Activated gamma-delta T cell treated with anti-CD3 and anti-CD28 coated beads, Interleukin-2, amount 50 U/mL, for 16 hours (primary cell): ENCODE measurements around the gene GAL3ST1.
"Not testable (repeated sequence)": the region's sequence is repeated elsewhere in the genome, so short reads cannot be mapped to it uniquely, and the experiment has no call there.

Source experiments
- DNase-seq: peaks from one replicate; pipeline ENCODE4 v3.0.0-alpha.2; 2020; ENCODE audit warnings: low read depth

The GAL3ST1 gene

DNA sequence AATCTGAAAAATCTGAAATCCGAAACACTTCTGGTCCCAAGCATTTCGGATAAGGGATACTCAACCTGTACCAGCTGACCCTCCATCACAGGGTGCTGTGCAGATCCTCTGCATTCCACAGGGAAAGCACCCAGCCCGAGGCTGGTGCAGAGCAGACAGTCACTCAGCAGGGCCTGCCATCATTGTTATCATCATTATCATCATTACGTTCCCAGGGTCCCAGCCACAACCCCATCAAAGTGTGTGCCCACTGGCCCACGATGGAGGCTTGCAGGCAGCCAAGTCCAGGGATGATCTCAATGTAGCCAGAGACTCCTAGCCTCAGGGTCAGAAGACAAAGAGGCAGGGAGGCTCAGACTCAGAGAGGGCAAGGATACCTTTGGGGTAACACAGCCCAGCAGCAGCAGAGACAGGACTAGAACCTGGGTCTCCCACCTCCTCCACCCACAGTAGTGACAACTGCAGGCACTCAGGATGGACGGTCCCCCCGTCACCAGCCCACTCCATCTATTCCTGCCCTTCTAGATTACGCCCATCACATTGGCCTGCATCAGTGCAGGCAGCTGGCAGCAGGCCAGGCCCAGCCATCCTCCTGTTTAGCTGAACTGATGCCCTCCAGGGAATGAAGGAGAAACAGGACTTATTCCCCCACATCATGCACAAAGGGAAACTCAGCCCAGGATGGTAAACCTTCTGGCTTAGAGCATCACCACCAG lies 10.3 kb downstream of the GAL3ST1 start:
- no peak for DNase-seq

DNA sequence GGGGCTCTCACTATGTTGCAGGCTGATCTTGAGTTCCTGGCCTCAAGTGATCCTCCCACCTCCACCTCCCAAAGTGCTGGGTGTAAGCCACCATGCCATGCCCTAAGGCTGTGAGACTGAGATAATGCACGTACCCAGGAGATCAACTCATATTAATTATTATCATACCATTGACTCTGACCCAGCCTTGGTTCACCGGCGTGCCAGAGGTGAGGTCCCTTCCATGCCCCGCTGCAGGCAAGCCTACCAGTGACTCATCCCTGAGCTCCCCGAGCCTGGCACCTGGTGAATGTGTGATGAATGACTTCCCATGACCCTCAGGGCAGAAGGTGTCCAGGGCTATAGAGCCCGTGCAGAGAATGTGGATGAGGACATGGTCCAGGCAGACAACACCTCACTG lies 12.1 kb downstream of the GAL3ST1 start:
- no peak for DNase-seq

GRCh38 chr22:30561402-30562189 lies 12.9 kb downstream of the GAL3ST1 start:
- DNase-seq, result no peak

DNA sequence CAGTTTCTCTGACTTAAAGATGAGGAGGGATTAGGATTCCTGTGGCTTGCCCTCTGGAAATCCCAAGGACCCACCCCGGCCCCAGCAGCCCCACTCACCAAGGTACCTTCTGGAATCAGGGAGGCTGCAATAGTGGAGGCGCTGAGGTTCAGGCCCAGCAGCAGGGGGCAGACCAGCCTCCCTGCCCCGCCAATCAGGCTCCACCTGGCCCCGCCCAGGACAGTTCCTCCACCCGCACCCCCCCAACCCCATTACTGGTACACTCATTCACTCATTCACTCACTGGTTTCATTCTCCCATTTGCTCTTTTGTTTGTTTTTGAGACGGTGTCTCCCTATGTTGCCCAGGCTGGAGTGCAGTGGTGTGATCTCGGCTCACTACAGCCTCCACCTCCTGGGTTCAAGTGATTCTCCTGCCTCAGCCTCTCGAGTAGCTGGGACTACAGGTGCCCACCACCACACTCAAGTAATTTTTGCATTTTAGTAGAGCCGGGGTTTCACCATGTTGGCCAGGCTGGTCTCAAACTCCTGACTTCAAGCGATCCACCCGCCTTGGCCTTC lies 13.7 kb downstream of the GAL3ST1 start:
- DNase-seq, result not testable (repeated sequence)

DNA sequence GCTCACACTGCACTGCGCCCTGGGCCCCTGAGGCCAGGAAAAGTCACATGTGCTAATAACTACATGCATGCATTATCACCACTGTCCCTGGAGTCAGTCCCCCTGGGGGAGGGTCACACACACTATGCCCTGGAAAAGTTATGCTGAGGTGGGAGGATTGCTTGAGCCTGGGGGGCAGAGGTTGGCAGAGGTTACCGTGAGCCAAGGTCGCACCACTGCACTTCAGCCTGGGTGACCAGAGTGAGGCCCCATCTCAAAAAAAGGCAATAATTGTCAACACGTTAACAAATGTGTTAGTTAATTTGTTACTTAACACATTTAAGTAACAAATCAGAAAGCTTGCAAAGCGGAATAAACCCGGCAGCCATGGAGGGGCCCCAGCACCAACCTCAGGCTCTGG lies 14.6 kb downstream of the GAL3ST1 start:
- DNase-seq, result no peak

DNA sequence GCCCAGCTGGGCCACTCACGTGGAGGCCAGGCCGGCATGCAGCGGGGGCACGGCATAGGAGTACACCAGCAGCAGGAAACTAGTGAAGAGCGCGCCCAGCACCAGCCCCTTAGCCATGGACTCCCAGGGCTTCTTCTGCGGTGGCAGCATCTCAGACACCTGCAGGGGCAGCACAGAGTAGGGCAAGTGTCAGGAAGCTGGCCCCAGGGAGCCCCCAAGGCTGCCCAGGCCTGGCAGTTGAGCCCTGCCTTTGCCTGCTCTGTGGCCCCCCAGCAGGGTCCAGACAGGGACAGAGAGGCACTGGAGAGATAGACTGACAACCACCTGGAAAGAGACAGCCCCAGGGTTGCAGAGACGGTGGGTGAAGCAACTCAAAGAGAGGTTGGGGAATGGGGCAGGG lies 17.2 kb downstream of the GAL3ST1 start:
- no peak for DNase-seq

GRCh38 chr22:30556388-30556787 lies 18.1 kb downstream of the GAL3ST1 start:
- no peak for DNase-seq

DNA sequence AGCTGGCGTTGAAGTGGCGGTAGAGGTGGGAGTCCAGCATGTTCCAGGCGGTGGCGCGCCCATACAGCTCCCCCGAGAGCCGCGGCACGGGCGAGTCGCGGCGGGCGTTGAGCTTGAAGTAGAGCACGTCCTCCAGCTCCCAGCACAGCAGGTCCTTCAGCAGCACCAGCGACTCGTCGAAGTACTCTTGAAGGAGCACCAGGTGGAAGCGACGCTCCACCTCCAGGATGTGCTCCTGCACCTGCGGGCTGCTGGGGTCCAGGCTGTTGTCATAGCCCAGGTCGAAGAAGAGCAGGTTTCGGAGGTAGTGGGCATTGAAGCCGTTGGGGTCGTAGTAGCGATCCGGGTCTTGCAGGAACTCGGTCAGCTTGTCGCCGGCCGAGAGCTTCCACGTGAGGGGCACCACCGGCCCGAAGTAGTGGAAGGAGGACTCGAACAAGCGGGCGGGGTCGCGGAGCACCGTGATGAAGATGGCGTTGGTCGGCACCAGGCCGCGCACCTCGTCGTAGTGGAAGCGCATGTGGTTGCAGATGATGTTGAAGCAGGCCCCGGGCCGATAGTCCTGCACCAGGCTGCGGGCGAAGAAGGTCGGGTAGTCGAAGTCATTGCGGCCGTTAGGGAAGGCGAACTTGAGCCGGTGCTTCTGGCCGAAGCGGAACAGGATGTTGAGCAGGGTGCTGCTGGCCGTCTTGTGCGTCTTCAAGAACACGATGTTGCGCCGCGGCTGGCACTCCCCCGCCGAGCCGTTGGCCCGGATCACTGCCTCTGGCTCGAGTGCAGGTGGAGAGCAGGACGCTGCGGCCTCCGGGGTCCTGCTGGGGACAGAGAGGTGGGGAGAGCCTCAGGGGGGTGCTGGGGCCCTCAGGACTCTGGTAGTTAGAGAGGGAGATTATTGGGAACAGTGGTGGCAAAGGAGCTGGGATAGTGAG lies 18.9 kb downstream of the GAL3ST1 start:
- no peak for DNase-seq

DNA sequence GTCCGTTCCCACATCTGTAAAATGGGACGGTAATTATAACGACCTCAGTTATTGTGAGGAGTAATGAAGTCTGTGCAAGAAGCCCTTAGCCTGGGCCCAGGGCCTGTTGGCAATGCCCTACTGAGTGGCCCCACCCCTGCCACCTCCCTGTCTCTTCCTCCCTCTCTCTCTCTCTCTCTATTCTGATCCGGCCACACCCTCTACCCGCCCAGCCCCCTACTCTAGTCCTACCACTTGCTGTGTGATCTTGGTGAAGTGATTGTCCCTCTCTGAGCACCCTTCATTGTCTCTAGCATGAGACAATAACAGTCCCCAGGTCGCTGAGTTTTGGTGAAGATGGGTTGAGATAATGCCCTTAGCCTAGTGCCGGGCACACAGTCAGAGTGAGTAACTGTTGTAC lies 20.5 kb downstream of the GAL3ST1 start:
- no peak for DNase-seq

- DNase-seq, result no peak
Measured at GRCh38 chr22:30552719-30553118, 21.7 kb downstream of the GAL3ST1 start.

DNA sequence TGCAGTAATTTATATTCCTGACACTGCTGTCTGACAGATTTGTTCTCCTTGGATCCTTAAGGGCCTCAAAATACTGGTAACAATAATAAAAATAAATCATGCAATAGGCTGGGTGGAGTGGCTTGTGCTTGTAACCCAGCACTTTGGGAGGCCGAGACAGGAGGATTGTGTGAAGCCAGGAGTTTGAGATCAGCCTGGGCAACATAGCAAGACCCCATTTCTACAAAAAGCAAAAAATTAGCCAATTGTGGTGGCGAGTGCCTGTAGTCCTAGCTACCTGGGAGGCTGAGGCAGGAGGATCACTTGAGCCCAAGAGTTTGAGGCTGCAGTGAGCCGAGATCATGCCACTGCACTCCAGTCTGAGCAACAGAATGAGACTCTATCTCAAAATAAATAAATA lies 22.7 kb downstream of the GAL3ST1 start:
- not testable (repeated sequence) for DNase-seq

DNA sequence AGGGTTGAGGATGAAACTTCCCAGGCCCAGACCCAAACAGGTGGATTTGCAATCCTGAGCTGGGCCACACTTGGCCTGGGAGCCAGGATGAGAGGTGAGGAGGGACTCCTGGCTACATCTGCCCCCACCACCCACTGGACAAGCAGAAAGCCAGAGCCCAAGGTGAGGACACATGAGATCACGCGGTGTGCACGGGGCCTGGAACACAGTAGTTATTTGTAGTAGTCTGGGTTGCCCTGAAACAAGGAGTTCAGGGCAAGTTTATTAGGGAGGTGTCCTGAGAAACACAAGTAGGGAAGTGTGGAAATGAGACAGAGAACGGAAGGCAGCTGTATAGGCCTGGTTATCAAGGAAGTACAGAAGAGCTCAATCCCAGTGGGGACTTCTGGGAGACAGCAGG lies 27.3 kb downstream of the GAL3ST1 start:
- DNase-seq, result no peak

DNA sequence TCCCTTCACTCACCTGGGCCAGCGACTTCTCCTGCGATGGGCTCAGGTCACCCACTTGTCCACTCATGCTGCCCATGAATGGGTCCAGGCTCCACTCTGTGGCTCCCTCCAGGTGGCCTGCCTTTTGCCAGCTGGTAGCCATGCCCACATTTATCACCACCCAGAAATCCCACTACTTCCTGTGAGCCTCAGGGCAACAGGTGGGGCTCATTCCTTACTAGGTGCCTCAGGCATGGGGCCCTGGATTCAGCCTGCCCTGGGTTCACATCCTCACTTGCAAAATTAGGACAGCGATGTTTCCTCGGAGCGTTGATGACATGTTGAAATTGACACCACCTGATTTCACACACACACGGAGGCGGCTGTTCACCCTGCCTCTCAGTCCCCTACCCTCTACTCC lies 27.8 kb downstream of the GAL3ST1 start, which contains the start of gene SEC14L6:
Gene SEC14L6, minus strand, starts transcription at position 126 of the 400 bp plus-strand sequence. Its CDS starts 59 bp downstream, at position 67.
- DNase-seq, result no peak

GRCh38 chr22:30542811-30543188 lies 31.7 kb downstream of the GAL3ST1 start:
- DNase-seq, result no peak

- no peak for DNase-seq
Measured at GRCh38 chr22:30541961-30542810, 32.3 kb downstream of the GAL3ST1 start.

GRCh38 chr22:30541511-30541910 lies 33.0 kb downstream of the GAL3ST1 start:
- DNase-seq, result not testable (repeated sequence)

GRCh38 chr22:30539368-30539767 lies 35.1 kb downstream of the GAL3ST1 start:
- DNase-seq, result no peak

DNA sequence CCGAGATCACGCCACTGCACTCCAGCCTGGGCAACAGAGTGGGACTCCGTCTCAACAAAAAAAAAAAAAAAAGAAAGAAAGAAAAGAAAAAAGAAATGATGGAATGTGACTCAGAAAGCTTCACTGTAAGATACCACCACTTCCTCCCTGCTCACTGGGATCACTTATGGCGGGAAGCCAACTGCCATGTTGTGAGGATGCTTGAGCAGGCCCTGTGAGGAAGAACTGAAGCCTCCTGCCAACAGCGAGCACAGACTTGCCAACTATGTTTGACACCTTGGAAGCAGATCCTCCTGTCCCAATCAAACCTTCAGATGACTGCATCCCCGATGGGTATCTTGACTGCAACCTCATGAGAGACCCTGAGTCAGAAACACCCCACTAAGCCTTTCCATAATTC lies 36.2 kb downstream of the GAL3ST1 start:
- no peak for DNase-seq

GRCh38 chr22:30537083-30537731 lies 37.3 kb downstream of the GAL3ST1 start:
- DNase-seq, result no peak

DNA sequence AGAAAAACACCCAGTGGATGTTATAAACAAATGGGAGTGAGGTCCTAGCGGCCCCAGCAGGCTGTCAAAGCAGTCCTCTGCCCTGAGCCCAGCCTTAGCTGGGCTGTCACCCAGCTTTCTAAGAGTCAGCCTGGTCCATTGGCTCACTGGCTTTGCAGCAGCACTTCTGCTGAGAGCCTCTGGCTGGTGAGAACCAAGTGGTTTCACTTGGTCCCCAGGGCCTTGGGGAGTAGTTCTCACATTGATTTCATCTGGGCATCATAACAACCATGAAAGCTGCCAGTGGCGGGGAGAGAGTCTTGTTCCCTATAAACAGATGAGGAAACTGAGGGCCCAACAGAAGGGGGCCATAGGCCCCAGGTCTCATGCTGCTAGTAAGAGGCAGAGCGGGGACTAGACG lies 39.3 kb downstream of the GAL3ST1 start:
- no peak for DNase-seq
